WTC11 (cell line): ENCODE results near the gene SEC24C.

Source experiments
- CREB1 ChIP-seq: sonication (generic); formaldehyde crosslinking; IDR thresholded peaks from 2 replicates; pipeline ENCODE4 v1.8.0; 2023; ENCODE audit warnings: mild to moderate bottlenecking, missing genetic modification reagents
- FOXJ3 ChIP-seq: sonication (generic); formaldehyde crosslinking; IDR thresholded peaks from 2 replicates; pipeline ENCODE4 v1.9.0; 2021; ENCODE audit warnings: missing genetic modification reagents, mild to moderate bottlenecking, borderline replicate concordance
- TCF7 ChIP-seq: sonication (generic); formaldehyde crosslinking; IDR thresholded peaks from 2 replicates; pipeline ENCODE4 v1.8.0; 2022; ENCODE audit warnings: mild to moderate bottlenecking, low read depth, missing genetic modification reagents, moderate library complexity
- USF2 ChIP-seq: sonication (generic); formaldehyde crosslinking; IDR thresholded peaks from 2 replicates; pipeline ENCODE4 v1.8.1; 2023; ENCODE audit warnings: mild to moderate bottlenecking, missing genetic modification reagents, moderate library complexity
- ZBTB43 ChIP-seq: sonication (generic); formaldehyde crosslinking; IDR thresholded peaks from 2 replicates; pipeline ENCODE4 v1.8.1; 2023; ENCODE audit warnings: mild to moderate bottlenecking, missing genetic modification reagents
- ZNF232 ChIP-seq: sonication (generic); formaldehyde crosslinking; IDR thresholded peaks from 2 replicates; pipeline ENCODE4 v1.8.0; 2022; ENCODE audit warnings: mild to moderate bottlenecking, missing genetic modification reagents
- TF ChIP-seq, protein P1 (sequence below): sonication (generic); formaldehyde crosslinking; conservative IDR thresholded peaks from 2 replicates; pipeline ENCODE4 v1.8.1; 2022; ENCODE audit warnings: mild to moderate bottlenecking, missing genetic modification reagents
- TF ChIP-seq, protein P2 (sequence below): sonication (generic); formaldehyde crosslinking; IDR thresholded peaks from 2 replicates; pipeline ENCODE4 v1.8.0; 2022; ENCODE audit warnings: mild to moderate bottlenecking, missing genetic modification reagents
- TF ChIP-seq, protein P3 (sequence below): fragments of 200-600 bp; IDR thresholded peaks from 2 replicates; pipeline ENCODE4 v1.8.0; 2022; ENCODE audit warnings: antibody characterized with exemption
- TF ChIP-seq, protein P4 (sequence below): sonication (generic); formaldehyde crosslinking; IDR thresholded peaks from 2 replicates; pipeline ENCODE4 v1.8.1; 2022; ENCODE audit warnings: low read depth, missing genetic modification reagents, borderline replicate concordance
- TF ChIP-seq, protein P5 (sequence below): sonication (generic); formaldehyde crosslinking; IDR thresholded peaks from 2 replicates; pipeline ENCODE4 v1.8.1; 2022; ENCODE audit warnings: mild to moderate bottlenecking, moderate library complexity, missing genetic modification reagents
- TF ChIP-seq, protein P6 (sequence below): sonication (generic); formaldehyde crosslinking; IDR thresholded peaks from 2 replicates; pipeline ENCODE4 v1.8.1; 2022; ENCODE audit warnings: missing genetic modification reagents, borderline replicate concordance

- TF ChIP-seq, protein P1, sequence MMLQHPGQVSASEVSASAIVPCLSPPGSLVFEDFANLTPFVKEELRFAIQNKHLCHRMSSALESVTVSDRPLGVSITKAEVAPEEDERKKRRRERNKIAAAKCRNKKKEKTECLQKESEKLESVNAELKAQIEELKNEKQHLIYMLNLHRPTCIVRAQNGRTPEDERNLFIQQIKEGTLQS (CRISPR knock-in tag): no peak
- TF ChIP-seq, protein P2, sequence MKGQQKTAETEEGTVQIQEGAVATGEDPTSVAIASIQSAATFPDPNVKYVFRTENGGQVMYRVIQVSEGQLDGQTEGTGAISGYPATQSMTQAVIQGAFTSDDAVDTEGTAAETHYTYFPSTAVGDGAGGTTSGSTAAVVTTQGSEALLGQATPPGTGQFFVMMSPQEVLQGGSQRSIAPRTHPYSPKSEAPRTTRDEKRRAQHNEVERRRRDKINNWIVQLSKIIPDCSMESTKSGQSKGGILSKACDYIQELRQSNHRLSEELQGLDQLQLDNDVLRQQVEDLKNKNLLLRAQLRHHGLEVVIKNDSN (CRISPR knock-in tag): no peak
- TF ChIP-seq ZBTB43 (CRISPR knock-in tag) (no peak), ZNF232 (CRISPR knock-in tag) (no peak), USF2 (CRISPR knock-in tag) (no peak), FOXJ3 (CRISPR knock-in tag) (no peak), CREB1 (no peak), TCF7 (CRISPR knock-in tag) (no peak)
- TF ChIP-seq, protein P3, sequence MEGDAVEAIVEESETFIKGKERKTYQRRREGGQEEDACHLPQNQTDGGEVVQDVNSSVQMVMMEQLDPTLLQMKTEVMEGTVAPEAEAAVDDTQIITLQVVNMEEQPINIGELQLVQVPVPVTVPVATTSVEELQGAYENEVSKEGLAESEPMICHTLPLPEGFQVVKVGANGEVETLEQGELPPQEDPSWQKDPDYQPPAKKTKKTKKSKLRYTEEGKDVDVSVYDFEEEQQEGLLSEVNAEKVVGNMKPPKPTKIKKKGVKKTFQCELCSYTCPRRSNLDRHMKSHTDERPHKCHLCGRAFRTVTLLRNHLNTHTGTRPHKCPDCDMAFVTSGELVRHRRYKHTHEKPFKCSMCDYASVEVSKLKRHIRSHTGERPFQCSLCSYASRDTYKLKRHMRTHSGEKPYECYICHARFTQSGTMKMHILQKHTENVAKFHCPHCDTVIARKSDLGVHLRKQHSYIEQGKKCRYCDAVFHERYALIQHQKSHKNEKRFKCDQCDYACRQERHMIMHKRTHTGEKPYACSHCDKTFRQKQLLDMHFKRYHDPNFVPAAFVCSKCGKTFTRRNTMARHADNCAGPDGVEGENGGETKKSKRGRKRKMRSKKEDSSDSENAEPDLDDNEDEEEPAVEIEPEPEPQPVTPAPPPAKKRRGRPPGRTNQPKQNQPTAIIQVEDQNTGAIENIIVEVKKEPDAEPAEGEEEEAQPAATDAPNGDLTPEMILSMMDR: no peak
- TF ChIP-seq, protein P4, sequence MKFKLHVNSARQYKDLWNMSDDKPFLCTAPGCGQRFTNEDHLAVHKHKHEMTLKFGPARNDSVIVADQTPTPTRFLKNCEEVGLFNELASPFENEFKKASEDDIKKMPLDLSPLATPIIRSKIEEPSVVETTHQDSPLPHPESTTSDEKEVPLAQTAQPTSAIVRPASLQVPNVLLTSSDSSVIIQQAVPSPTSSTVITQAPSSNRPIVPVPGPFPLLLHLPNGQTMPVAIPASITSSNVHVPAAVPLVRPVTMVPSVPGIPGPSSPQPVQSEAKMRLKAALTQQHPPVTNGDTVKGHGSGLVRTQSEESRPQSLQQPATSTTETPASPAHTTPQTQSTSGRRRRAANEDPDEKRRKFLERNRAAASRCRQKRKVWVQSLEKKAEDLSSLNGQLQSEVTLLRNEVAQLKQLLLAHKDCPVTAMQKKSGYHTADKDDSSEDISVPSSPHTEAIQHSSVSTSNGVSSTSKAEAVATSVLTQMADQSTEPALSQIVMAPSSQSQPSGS (CRISPR knock-in tag): no peak
- TF ChIP-seq, protein P5, sequence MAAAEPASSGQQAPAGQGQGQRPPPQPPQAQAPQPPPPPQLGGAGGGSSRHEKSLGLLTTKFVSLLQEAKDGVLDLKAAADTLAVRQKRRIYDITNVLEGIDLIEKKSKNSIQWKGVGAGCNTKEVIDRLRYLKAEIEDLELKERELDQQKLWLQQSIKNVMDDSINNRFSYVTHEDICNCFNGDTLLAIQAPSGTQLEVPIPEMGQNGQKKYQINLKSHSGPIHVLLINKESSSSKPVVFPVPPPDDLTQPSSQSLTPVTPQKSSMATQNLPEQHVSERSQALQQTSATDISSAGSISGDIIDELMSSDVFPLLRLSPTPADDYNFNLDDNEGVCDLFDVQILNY (CRISPR knock-in tag): no peak
- TF ChIP-seq, protein P6, sequence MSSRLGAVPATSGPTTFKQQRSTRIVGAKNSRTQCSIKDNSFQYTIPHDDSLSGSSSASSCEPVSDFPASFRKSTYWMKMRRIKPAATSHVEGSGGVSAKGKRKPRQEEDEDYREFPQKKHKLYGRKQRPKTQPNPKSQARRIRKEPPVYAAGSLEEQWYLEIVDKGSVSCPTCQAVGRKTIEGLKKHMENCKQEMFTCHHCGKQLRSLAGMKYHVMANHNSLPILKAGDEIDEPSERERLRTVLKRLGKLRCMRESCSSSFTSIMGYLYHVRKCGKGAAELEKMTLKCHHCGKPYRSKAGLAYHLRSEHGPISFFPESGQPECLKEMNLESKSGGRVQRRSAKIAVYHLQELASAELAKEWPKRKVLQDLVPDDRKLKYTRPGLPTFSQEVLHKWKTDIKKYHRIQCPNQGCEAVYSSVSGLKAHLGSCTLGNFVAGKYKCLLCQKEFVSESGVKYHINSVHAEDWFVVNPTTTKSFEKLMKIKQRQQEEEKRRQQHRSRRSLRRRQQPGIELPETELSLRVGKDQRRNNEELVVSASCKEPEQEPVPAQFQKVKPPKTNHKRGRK (CRISPR knock-in tag): no peak
These were observed 66.7 kb downstream of the SEC24C start for GRCh38 chr10:73810735-73811465.
